Vagina (tissue), 2 donors: ENCODE measurements around the gene DHX35. TPM values are rescaled to one million over a fixed set of nuclear protein-coding genes. Genes with fewer than 3 reads are reported as not detected.

Experiments
- DNase-seq, 2 donors: peaks; one replicate each; pipeline ENCODE4 v3.0.0-alpha.2; 2017; ENCODE audit errors: extremely low spot score in 2 of 2
- H3K27ac ChIP-seq: fragments of 200-600 bp; sonication (generic); one replicate; pipeline ENCODE4 v1.5.1; 2019
- H3K27me3 ChIP-seq: fragments of 200-600 bp; sonication (generic); one replicate; pipeline ENCODE4 v1.5.1; 2019
- H3K36me3 ChIP-seq, 2 donors: fragments of 200-600 bp; sonication (generic); one replicate each; pipeline ENCODE4 v1.5.1; 2017 to 2019
- H3K4me1 ChIP-seq: fragments of 200-600 bp; sonication (generic); one replicate; pipeline ENCODE4 v1.5.1; 2019
- H3K4me3 ChIP-seq, 2 donors: fragments of 200-600 bp; sonication (generic); 1 replicate in 1 of 2; 2 replicates in 1 of 2; pipeline ENCODE4 v1.5.1; 2016 to 2019
- H3K9me3 ChIP-seq: fragments of 200-600 bp; sonication (generic); one replicate; pipeline ENCODE4 v1.5.1; 2019
- CTCF ChIP-seq, 3 experiments: fragments of 450-650 bp in 2 of 3; fragments of 200-600 bp in 1 of 3; sonication (generic) in 1 of 3; IDR thresholded peaks; one replicate each; pipeline ENCODE4 v1.5.1; 2017 to 2019; ENCODE audit warnings: antibody characterized with exemption in 3 of 3, mild to moderate bottlenecking in 2 of 3, moderate library complexity in 2 of 3
- POLR2A ChIP-seq, 2 donors: fragments of 450-650 bp; IDR thresholded peaks; one replicate each; pipeline ENCODE4 v1.6.1; 2017; ENCODE audit warnings: antibody characterized with exemption in 2 of 2, mild to moderate bottlenecking in 2 of 2, moderate library complexity in 2 of 2
- POLR2AphosphoS5 ChIP-seq, 2 donors: sonication (generic); formaldehyde crosslinking; IDR thresholded peaks; one replicate each; pipeline ENCODE4 v1.9.0; 2017; ENCODE audit warnings: antibody characterized with exemption in 2 of 2, mild to moderate bottlenecking in 2 of 2, low read depth in 1 of 2; ENCODE audit not compliant: insufficient read depth in 1 of 2
- intact Hi-C: fragments of 100-400 bp; cut with DNase I; formaldehyde crosslinking; loops from one replicate; pipeline ENCODE4 v1.15.1; 2023
- total RNA-seq: library from RNA; depleted of rRNA; stranded (reverse); fragments of >200 nt; gene quantifications from one replicate; pipeline ENCODE4 v1.2.3, GENCODE V29; 2016

DHX35 gene
- total RNA-seq, 1 donor from 2014 or later: 13.0 TPM

DNA sequence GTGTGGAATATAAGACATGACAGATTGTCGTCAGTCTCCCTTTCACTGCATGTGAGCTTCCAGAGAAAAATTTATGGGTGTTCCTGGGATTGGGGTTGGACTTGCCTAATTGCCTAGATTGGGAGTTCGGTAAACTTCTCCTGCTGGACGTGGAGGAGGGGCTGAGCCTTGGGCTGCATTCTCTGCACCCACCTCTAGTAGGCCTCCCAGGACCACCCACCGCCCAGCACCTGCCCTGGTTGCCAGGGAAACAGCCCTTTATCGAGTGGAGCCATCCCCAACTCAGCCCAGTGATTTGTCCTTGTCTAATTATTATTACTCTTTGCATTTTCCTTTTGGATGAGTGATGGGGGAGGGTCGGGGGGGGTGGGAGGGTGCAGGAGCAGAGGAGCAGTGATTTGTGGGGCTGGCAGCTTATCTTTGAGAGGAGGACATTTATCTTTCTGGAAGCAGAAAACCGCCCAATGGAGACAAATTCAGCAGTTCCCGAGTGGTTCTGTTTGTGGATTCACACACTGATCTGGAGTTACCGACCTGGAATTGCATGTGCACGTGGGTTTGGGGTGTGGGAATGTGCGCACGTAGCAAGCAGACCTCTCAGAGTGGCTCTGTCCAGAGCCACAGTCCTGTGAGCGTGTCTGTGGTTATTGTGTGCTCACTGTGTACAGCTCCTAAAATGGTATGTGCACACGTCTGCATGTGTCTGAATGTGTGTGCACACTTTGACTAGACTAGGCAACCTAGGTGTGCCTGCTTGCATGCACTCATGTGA lies 104.5 kb downstream of the DHX35 start:
- intact Hi-C loops: no loop called here
- H3K4me1 ChIP-seq: no peaks in the 10 kb centered on the region
- no peaks in the 10 kb centered on the region for H3K9me3 ChIP-seq
- no peak overlapping the region for H3K4me3 ChIP-seq
- DNase-seq: no peak
- H3K36me3 ChIP-seq: no peaks in the 10 kb centered on the region
- no peak for TF ChIP-seq CTCF (IDR thresholded peaks at IDR 0.05)
- no peak for TF ChIP-seq POLR2AphosphoS5 (IDR thresholded peaks at IDR 0.05; ENCODE audit: insufficient read depth in 1 of 2, low read depth in 1 of 2)
- no peak for TF ChIP-seq POLR2A (IDR thresholded peaks at IDR 0.05)
- H3K27ac ChIP-seq: no peak overlapping the region
- H3K27me3 ChIP-seq: no peaks in the 10 kb centered on the region

- no peak overlapping the region for H3K27ac ChIP-seq
- no peaks in the 10 kb centered on the region for H3K4me1 ChIP-seq
- no peaks in the 10 kb centered on the region for H3K36me3 ChIP-seq
- H3K27me3 ChIP-seq: no peaks in the 10 kb centered on the region
- DNase-seq: no peak
- TF ChIP-seq CTCF (IDR thresholded peaks at IDR 0.05): no peak
- TF ChIP-seq POLR2A (IDR thresholded peaks at IDR 0.05): no peak
- no peak for TF ChIP-seq POLR2AphosphoS5 (IDR thresholded peaks at IDR 0.05; ENCODE audit: insufficient read depth in 1 of 2, low read depth in 1 of 2)
- no peaks in the 10 kb centered on the region for H3K9me3 ChIP-seq
- H3K4me3 ChIP-seq: no peak overlapping the region
- intact Hi-C loops: no loop called here
These were observed 105.5 kb downstream of the DHX35 start for GRCh38 chr20:39067526-39068216.

DNA sequence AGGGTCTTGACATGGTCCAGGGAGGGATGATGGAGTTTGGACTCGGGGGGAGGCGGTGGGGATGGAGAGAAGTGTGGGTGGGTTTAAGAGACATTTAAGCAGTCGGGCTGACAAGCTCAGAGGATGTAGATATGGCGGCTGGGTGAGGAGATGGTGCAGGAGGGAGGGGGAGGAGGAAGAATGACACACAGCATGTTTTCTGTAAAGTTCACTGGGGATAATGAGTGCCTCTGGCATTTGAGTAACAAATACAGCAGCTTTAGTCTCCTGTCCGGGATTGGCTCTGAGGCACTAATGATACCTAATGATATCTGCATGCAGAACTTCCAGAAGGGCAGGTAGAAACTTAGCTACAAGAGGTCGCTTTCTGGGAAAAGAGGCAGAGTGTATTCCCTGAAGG lies 107.8 kb downstream of the DHX35 start:
- DNase-seq: no peak
- Histone ChIP-seq H3K4me3 (no peak overlapping the region), H3K27ac (no peak overlapping the region), H3K27me3 (no peaks in the 10 kb centered on the region), H3K9me3 (no peaks in the 10 kb centered on the region), H3K36me3 (no peaks in the 10 kb centered on the region), H3K4me1 (no peaks in the 10 kb centered on the region)
- no peak for TF ChIP-seq POLR2A (IDR thresholded peaks at IDR 0.05)
- TF ChIP-seq POLR2AphosphoS5 (IDR thresholded peaks at IDR 0.05; ENCODE audit: insufficient read depth in 1 of 2, low read depth in 1 of 2): no peak
- TF ChIP-seq CTCF (IDR thresholded peaks at IDR 0.05): no peak
- intact Hi-C loops: no loop called here

GRCh38 chr20:39070484-39071231 lies 108.5 kb downstream of the DHX35 start:
- no peak for DNase-seq
- Histone ChIP-seq H3K4me1 (no peaks in the 10 kb centered on the region), H3K36me3 (no peaks in the 10 kb centered on the region), H3K4me3 (no peak overlapping the region), H3K27me3 (no peaks in the 10 kb centered on the region), H3K9me3 (no peaks in the 10 kb centered on the region), H3K27ac (no peak overlapping the region)
- TF ChIP-seq POLR2A (IDR thresholded peaks at IDR 0.05): no peak
- TF ChIP-seq CTCF (IDR thresholded peaks at IDR 0.05): no peak
- TF ChIP-seq POLR2AphosphoS5 (IDR thresholded peaks at IDR 0.05; ENCODE audit: insufficient read depth in 1 of 2, low read depth in 1 of 2): no peak
- intact Hi-C loops: no loop called here
